ENCODE results near the gene RBP4. TPM values are rescaled to one million over a fixed set of nuclear protein-coding genes. Genes with fewer than 3 reads are reported as not detected.

RBP4 gene
- total RNA-seq, result not detected
- polyA plus RNA-seq, result not detected

GRCh38 chr10:93601146-93601773 lies at the start of gene RBP4:
RBP4 (minus strand) TSS chr10:93601235; CDS start chr10:93601028, 207 bp downstream.
- Mint-ChIP-seq H3K36me3 (no peaks in the 10 kb centered on the region), H3K9me3 (peaks cover 0 to 1% (median 0%) of the 10 kb centered on the region in 7 donors), H3K4me3 (no peak within 1 kb of the TSS), H3K27ac (no peak within 1 kb of the TSS), H3K27me3 (peaks cover 66% of the 10 kb centered on the region), H3K4me1 (no peaks in the 10 kb centered on the region)
- Histone ChIP-seq H3K4me3 (ENCODE audit: low read depth, low read length) (no peak within 1 kb of the TSS), H3K9me3 (ENCODE audit: control insufficient read depth in 2 of 2, low read length in 2 of 2) (no peaks in the 10 kb centered on the region), H3K4me1 (ENCODE audit: control insufficient read depth, insufficient read depth, low read length, poor library complexity, severe bottlenecking) (no peaks in the 10 kb centered on the region), H3K36me3 (ENCODE audit: control insufficient read depth, insufficient read depth, low read length) (no peaks in the 10 kb centered on the region), H3K27ac (ENCODE audit: insufficient read depth, low read length, poor library complexity, severe bottlenecking) (no peak within 1 kb of the TSS), H3K27me3 (ENCODE audit: control insufficient read depth, insufficient read depth, low read length) (peaks cover 10% of the 10 kb centered on the region)
- ATAC-seq (ENCODE audit: low read depth in 2 of 2) (no peak), DNase-seq (no peak)

DNA sequence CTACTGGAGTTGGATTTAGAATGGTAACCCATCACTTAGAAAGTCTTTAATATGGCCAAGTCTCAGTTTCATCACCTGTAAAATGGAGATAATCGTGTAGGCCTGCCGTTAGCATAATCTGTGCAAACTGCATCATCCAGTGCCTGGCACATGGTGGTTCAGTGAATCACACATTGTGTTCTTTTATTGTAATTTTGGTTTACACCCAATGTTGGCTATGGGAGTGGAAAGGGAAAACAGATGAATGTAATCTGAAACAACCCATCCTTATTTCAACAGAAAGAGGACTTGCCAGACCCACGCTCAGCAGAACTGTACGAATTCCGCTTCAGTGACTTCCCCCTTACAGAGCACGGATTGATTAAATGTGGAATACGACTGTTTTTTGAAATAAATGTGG lies 38.8 kb upstream of the RBP4 start:
- DNase-seq (no peak), ATAC-seq (ENCODE audit: low read depth in 2 of 2) (no peak)
- H3K27ac Mint-ChIP-seq, result no peak overlapping the region
- no peak overlapping the region for H3K4me3 ChIP-seq (ENCODE audit: low read depth, low read length)
- peaks cover 2% of the 10 kb centered on the region for H3K27me3 ChIP-seq (ENCODE audit: control insufficient read depth, insufficient read depth, low read length)
- no peaks in the 10 kb centered on the region for H3K4me1 Mint-ChIP-seq
- H3K27ac ChIP-seq (ENCODE audit: insufficient read depth, low read length, poor library complexity, severe bottlenecking), result no peak overlapping the region
- peaks cover 0 to 2% (median 0%) of the 10 kb centered on the region in 7 donors for H3K9me3 Mint-ChIP-seq
- no peaks in the 10 kb centered on the region for H3K36me3 ChIP-seq (ENCODE audit: control insufficient read depth, insufficient read depth, low read length)
- peaks cover 18% of the 10 kb centered on the region for H3K27me3 Mint-ChIP-seq
- no peak overlapping the region for H3K4me3 Mint-ChIP-seq
- no peaks in the 10 kb centered on the region for H3K36me3 Mint-ChIP-seq
- H3K4me1 ChIP-seq (ENCODE audit: control insufficient read depth, insufficient read depth, low read length, poor library complexity, severe bottlenecking), result no peaks in the 10 kb centered on the region
- H3K9me3 ChIP-seq (ENCODE audit: control insufficient read depth in 2 of 2, low read length in 2 of 2), result no peaks in the 10 kb centered on the region

- Histone ChIP-seq H3K4me1 (ENCODE audit: control insufficient read depth, insufficient read depth, low read length, poor library complexity, severe bottlenecking) (no peaks in the 10 kb centered on the region), H3K36me3 (ENCODE audit: control insufficient read depth, insufficient read depth, low read length) (no peaks in the 10 kb centered on the region), H3K4me3 (ENCODE audit: low read depth, low read length) (no peak overlapping the region), H3K27me3 (ENCODE audit: control insufficient read depth, insufficient read depth, low read length) (no peaks in the 10 kb centered on the region), H3K9me3 (ENCODE audit: control insufficient read depth in 2 of 2, low read length in 2 of 2) (no peaks in the 10 kb centered on the region), H3K27ac (ENCODE audit: insufficient read depth, low read length, poor library complexity, severe bottlenecking) (no peak overlapping the region)
- H3K9me3 Mint-ChIP-seq, result peaks cover 0 to 3% (median 0%) of the 10 kb centered on the region in 7 donors
- ATAC-seq (ENCODE audit: low read depth in 2 of 2) (no peak), DNase-seq (no peak)
- peaks cover 27% of the 10 kb centered on the region for H3K27me3 Mint-ChIP-seq
- no peaks in the 10 kb centered on the region for H3K36me3 Mint-ChIP-seq
- no peak overlapping the region for H3K27ac Mint-ChIP-seq
- H3K4me1 Mint-ChIP-seq, result no peaks in the 10 kb centered on the region
- no peak overlapping the region for H3K4me3 Mint-ChIP-seq
Observed at GRCh38 chr10:93630625-93631557, 29.9 kb upstream of the RBP4 start.

GRCh38 chr10:93629647-93630305 lies 28.7 kb upstream of the RBP4 start:
- ATAC-seq (ENCODE audit: low read depth in 2 of 2) (no peak), DNase-seq (no peak)
- Histone ChIP-seq H3K4me1 (ENCODE audit: control insufficient read depth, insufficient read depth, low read length, poor library complexity, severe bottlenecking) (no peaks in the 10 kb centered on the region), H3K27me3 (ENCODE audit: control insufficient read depth, insufficient read depth, low read length) (no peaks in the 10 kb centered on the region), H3K4me3 (ENCODE audit: low read depth, low read length) (no peak overlapping the region), H3K36me3 (ENCODE audit: control insufficient read depth, insufficient read depth, low read length) (no peaks in the 10 kb centered on the region), H3K27ac (ENCODE audit: insufficient read depth, low read length, poor library complexity, severe bottlenecking) (no peak overlapping the region), H3K9me3 (ENCODE audit: control insufficient read depth in 2 of 2, low read length in 2 of 2) (no peaks in the 10 kb centered on the region)
- Mint-ChIP-seq H3K4me1 (no peaks in the 10 kb centered on the region), H3K27ac (no peak overlapping the region), H3K4me3 (no peak overlapping the region), H3K36me3 (no peaks in the 10 kb centered on the region), H3K27me3 (peaks cover 27% of the 10 kb centered on the region), H3K9me3 (peaks cover 0 to 3% (median 0%) of the 10 kb centered on the region in 7 donors)

DNA sequence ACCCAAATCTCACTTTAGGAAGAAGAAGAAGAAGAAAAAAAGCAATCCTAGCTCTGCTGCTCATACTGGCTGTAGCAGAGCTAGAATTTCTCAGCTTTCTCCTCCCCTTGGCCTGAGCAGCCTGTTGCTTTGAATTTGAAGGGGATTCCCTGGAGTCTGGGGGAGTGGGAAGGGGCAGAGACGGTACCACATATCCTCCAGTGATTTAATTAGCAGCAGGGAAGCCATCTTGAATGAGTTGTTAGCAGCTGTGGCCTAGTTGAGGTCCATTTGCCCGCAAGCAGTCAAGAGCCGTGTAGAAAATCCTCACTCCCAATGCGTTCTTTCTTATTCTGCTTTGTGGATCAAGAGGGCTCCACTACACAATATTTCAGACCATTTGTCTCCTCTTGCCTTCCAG lies 27.8 kb upstream of the RBP4 start:
- Histone ChIP-seq H3K4me3 (ENCODE audit: low read depth, low read length) (no peak overlapping the region), H3K4me1 (ENCODE audit: control insufficient read depth, insufficient read depth, low read length, poor library complexity, severe bottlenecking) (no peaks in the 10 kb centered on the region), H3K27ac (ENCODE audit: insufficient read depth, low read length, poor library complexity, severe bottlenecking) (no peak overlapping the region), H3K9me3 (ENCODE audit: control insufficient read depth in 2 of 2, low read length in 2 of 2) (no peaks in the 10 kb centered on the region), H3K36me3 (ENCODE audit: control insufficient read depth, insufficient read depth, low read length) (no peaks in the 10 kb centered on the region), H3K27me3 (ENCODE audit: control insufficient read depth, insufficient read depth, low read length) (no peaks in the 10 kb centered on the region)
- H3K4me3 Mint-ChIP-seq, result no peak overlapping the region
- H3K27me3 Mint-ChIP-seq, result peaks cover 22% of the 10 kb centered on the region
- no peaks in the 10 kb centered on the region for H3K4me1 Mint-ChIP-seq
- H3K36me3 Mint-ChIP-seq, result no peaks in the 10 kb centered on the region
- H3K9me3 Mint-ChIP-seq, result peaks cover 0 to 3% (median 0%) of the 10 kb centered on the region in 7 donors
- H3K27ac Mint-ChIP-seq, result no peak overlapping the region
- ATAC-seq (ENCODE audit: low read depth in 2 of 2), result no peak
- DNase-seq, result no peak

DNA sequence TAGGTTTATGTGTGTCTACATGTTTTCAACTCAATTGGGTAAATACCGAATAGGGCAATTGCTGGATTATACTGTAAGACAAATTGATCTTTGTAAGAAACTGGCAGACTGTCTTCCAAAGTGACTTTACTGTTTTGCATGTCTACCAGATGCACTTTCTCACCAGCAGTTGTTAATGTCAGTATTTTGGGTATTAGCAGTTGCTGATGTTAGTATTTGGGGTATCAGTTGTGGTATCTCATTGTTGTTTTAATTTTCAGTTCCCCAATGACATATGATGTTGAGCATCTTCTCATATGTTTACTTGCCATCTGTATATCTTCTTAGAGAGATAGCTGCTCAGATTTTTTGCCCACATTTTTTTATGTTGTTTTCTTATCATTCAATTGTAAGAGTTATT lies 21.9 kb upstream of the RBP4 start:
- no peak overlapping the region for H3K4me3 ChIP-seq (ENCODE audit: low read depth, low read length)
- no peak for ATAC-seq (ENCODE audit: low read depth in 2 of 2)
- H3K27ac ChIP-seq (ENCODE audit: insufficient read depth, low read length, poor library complexity, severe bottlenecking), result no peak overlapping the region
- no peaks in the 10 kb centered on the region for H3K4me1 ChIP-seq (ENCODE audit: control insufficient read depth, insufficient read depth, low read length, poor library complexity, severe bottlenecking)
- DNase-seq, result no peak
- no peaks in the 10 kb centered on the region for H3K36me3 ChIP-seq (ENCODE audit: control insufficient read depth, insufficient read depth, low read length)
- no peaks in the 10 kb centered on the region for H3K4me1 Mint-ChIP-seq
- no peak overlapping the region for H3K4me3 Mint-ChIP-seq
- H3K27me3 ChIP-seq (ENCODE audit: control insufficient read depth, insufficient read depth, low read length), result no peaks in the 10 kb centered on the region
- no peaks in the 10 kb centered on the region for H3K9me3 ChIP-seq (ENCODE audit: control insufficient read depth in 2 of 2, low read length in 2 of 2)
- H3K27me3 Mint-ChIP-seq, result peaks cover 10% of the 10 kb centered on the region
- no peaks in the 10 kb centered on the region for H3K9me3 Mint-ChIP-seq
- no peak overlapping the region for H3K27ac Mint-ChIP-seq
- H3K36me3 Mint-ChIP-seq, result no peaks in the 10 kb centered on the region

GRCh38 chr10:93620925-93621324 lies 19.9 kb upstream of the RBP4 start:
- no peak overlapping the region for H3K4me3 ChIP-seq (ENCODE audit: low read depth, low read length)
- H3K4me1 Mint-ChIP-seq, result no peaks in the 10 kb centered on the region
- H3K9me3 Mint-ChIP-seq, result no peaks in the 10 kb centered on the region
- no peak overlapping the region for H3K27ac Mint-ChIP-seq
- H3K27me3 ChIP-seq (ENCODE audit: control insufficient read depth, insufficient read depth, low read length), result no peaks in the 10 kb centered on the region
- no peaks in the 10 kb centered on the region for H3K36me3 ChIP-seq (ENCODE audit: control insufficient read depth, insufficient read depth, low read length)
- no peak overlapping the region for H3K4me3 Mint-ChIP-seq
- H3K4me1 ChIP-seq (ENCODE audit: control insufficient read depth, insufficient read depth, low read length, poor library complexity, severe bottlenecking), result no peaks in the 10 kb centered on the region
- H3K9me3 ChIP-seq (ENCODE audit: control insufficient read depth in 2 of 2, low read length in 2 of 2), result no peaks in the 10 kb centered on the region
- ATAC-seq (ENCODE audit: low read depth in 2 of 2) (no peak), DNase-seq (no peak)
- peaks cover 7% of the 10 kb centered on the region for H3K27me3 Mint-ChIP-seq
- no peaks in the 10 kb centered on the region for H3K36me3 Mint-ChIP-seq
- H3K27ac ChIP-seq (ENCODE audit: insufficient read depth, low read length, poor library complexity, severe bottlenecking), result no peak overlapping the region
